GM10266 (cell line): ENCODE data around the gene PAQR8.

Experiments used
- DNase-seq: peaks from one replicate; pipeline ENCODE4 v3.0.0; 2012; ENCODE audit errors: extremely low spot score
- CTCF ChIP-seq: IDR thresholded peaks from 2 replicates; pipeline ENCODE4 v1.5.1; 2012; ENCODE audit warnings: mild to moderate bottlenecking, low read depth; ENCODE audit not compliant: control insufficient read depth, insufficient read depth; ENCODE audit errors: missing control alignments

Gene PAQR8

GRCh38 chr6:52417675-52418111 is 55.7 kb downstream of the PAQR8 start:
- no peak for TF ChIP-seq CTCF
- DNase-seq = no peak

DNA sequence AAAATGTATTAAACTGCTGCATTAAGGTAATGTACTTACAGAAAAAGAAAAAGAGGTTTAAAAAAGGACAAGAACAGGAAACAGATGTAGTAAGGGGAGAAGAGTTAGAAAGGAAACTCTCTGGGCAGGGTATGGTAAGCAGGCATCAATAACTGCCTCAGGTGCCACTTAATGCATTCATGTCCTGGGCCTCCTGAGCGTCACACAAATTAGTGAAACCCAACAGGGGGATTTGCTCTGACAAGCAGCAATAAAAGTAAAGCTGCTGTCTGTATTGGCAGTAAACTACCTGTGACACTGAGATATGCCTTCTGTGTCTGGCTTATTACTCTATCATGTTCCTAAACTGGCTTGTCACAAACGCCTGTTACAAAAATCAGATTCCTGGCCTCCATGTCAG is 56.7 kb downstream of the PAQR8 start:
- no peak for TF ChIP-seq CTCF
- no peak for DNase-seq

GRCh38 chr6:52419809-52420667 is 58.1 kb downstream of the PAQR8 start, which contains the start of gene EFHC1:
TSS of gene EFHC1 (plus strand) at chr6:52420342. CDS start at chr6:52420411, 69 bp downstream.
- no peak for TF ChIP-seq CTCF
- peak; percentile 92 for DNase-seq

DNA sequence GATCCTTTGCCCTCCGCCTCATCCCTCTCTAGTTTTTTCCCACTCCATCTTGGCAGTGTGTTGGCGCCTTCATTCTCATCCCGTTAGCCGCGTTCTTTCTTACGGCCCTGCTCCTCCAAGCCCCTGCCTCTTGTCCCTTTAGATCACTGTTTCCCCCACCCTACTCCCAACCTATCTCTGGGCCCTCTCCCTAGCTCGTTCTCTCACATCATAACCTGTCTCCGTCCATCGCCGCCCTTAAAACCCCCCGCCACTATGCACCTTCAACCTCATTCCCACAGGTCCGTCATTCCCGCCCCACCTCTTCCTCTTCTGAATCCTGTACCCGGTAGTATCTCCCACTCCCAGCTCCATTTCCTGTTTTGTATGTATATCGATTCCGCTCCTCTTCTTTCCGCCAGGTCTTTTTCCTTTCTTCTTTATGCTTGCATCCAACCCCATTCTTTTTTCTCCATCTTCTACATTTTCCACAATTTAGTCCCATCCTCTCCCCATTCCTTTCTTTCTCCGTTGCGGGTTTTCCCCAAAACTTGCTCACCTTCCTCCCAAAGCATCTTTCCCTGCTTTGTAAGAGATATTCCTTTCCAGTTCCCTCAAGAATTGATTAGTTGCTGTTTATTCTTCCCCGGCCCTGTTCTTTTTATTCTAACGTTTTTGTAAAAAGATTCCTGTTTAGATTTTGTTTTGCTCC is 58.9 kb downstream of the PAQR8 start:
- DNase-seq = no peak
- TF ChIP-seq CTCF = no peak

DNA sequence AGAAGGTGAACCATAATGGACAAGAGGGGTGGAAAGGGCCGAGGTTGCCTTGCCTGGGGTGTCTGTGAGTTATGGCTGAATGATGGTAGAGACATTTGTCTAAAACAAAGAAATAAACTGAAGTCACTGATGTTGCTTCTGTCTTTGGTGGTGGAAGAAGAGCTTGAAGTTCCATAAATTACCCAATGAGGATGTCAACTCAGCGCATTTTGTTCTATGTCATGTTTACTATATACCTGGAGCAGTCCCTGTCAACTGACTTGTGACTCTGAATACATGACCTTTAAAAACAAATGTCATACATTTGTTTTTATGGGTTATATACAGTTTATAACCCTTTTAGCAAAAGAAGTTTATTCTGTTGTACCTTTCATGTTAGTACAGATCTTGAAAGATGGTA is 60.2 kb downstream of the PAQR8 start:
- no peak for TF ChIP-seq CTCF
- DNase-seq = no peak

DNA sequence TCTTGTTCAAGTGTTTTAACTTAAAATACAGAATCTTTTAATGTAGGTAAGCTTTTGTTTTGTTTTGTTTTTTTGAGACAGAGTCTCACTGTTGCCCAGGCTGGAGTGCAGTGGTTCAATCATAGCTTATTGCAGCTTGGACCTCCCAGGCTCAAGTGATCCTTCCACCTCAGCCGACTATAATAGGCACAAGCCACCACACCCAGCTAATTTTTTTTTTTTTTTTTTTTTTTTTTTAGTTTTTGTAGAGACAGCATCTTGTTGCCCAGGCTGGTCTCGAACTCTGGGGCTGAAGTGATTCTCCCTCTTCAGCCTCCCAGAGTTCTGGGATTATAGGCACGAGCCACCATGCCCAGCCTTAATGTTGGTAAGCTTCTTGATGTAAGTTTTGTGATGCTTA is 61.5 kb downstream of the PAQR8 start:
- no peak for TF ChIP-seq CTCF

DNA sequence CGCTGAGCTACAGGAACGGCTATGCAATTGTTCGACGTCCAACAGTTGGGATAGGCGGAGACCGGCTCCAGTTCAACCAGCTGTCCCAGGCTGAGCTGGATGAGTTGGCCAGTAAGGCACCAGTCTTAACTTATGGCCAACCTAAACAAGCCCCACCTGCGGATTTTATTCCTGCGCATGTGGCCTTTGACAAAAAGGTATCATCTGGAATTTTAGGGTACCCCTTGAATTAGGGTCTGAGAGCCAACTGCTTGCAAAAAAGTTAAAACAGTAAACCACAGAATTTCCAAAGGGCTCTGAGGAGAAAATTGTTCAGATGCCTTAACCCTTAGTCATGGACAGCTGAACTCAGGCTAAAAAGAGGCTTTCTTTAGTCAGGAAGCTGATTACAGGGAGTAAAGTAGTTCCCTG is 62.0 kb downstream of the PAQR8 start:
- no peak for DNase-seq
- no peak for TF ChIP-seq CTCF

More for the DNA sequence above, 61.5 kb downstream of the PAQR8 start:
- DNase-seq = no peak
